HepG2 (cell line): ENCODE measurements around the gene NUDT3. TPM values are rescaled to one million over a fixed set of nuclear protein-coding genes. Genes with fewer than 3 reads are reported as not detected.
A peak's percentile ranks its signal among the peaks of the same experiment; 100 is the strongest.

Experiments used
- DPF2 ChIP-seq: sonication (generic); formaldehyde crosslinking; IDR thresholded peaks from 2 replicates; pipeline ENCODE4 v1.4.0; 2020; ENCODE audit warnings: mild to moderate bottlenecking, low read depth, missing genetic modification reagents, borderline replicate concordance
- GZF1 ChIP-seq: sonication (generic); formaldehyde crosslinking; IDR thresholded peaks from 2 replicates; pipeline ENCODE4 v1.5.1; 2020; ENCODE audit warnings: mild to moderate bottlenecking, missing genetic modification reagents
- KDM5B ChIP-seq: sonication (generic); formaldehyde crosslinking; IDR thresholded peaks from 2 replicates; pipeline ENCODE4 v1.4.0; 2020; ENCODE audit warnings: missing genetic modification reagents, mild to moderate bottlenecking, borderline replicate concordance
- NBN ChIP-seq: fragments of 450-650 bp; conservative IDR thresholded peaks from 2 replicates; pipeline ENCODE4 v1.6.1; 2017
- PLRG1 ChIP-seq: fragments of 450-650 bp; conservative IDR thresholded peaks from 2 replicates; pipeline ENCODE4 v1.6.1; 2016
- PPARG ChIP-seq: conservative IDR thresholded peaks from 2 replicates; pipeline ENCODE4 v1.6.1; 2016; ENCODE audit warnings: missing biosample characterization, missing genetic modification reagents
- SIX1 ChIP-seq: sonication (generic); formaldehyde crosslinking; IDR thresholded peaks from 2 replicates; pipeline ENCODE4 v1.4.0; 2020; ENCODE audit warnings: missing genetic modification reagents, borderline replicate concordance
- SKI ChIP-seq: fragments of 450-650 bp; IDR thresholded peaks from one replicate; pipeline ENCODE4 v1.6.1; 2018; ENCODE audit warnings: mild to moderate bottlenecking; ENCODE audit not compliant: partially characterized antibody
- TCF12 ChIP-seq, 2 experiments: fragments of 450-650 bp in 1 of 2; sonication (generic) in 1 of 2; formaldehyde crosslinking in 1 of 2; IDR thresholded peaks; 2 replicates each; pipeline versions ENCODE4 v1.6.1 to v1.8.0; 2017 to 2022; ENCODE audit warnings: antibody characterized with exemption in 1 of 2, mild to moderate bottlenecking in 1 of 2, missing genetic modification reagents in 1 of 2, moderate library complexity in 1 of 2
- ZNF501 ChIP-seq: sonication (generic); formaldehyde crosslinking; IDR thresholded peaks from 2 replicates; pipeline ENCODE4 v1.5.1; 2020; ENCODE audit warnings: mild to moderate bottlenecking, moderate library complexity, missing genetic modification reagents
- ZNF607 ChIP-seq: sonication (generic); formaldehyde crosslinking; IDR thresholded peaks from 2 replicates; pipeline ENCODE4 v1.5.1; 2020; ENCODE audit warnings: missing genetic modification reagents, mild to moderate bottlenecking, borderline replicate concordance
- ZNF850 ChIP-seq: sonication (generic); formaldehyde crosslinking; conservative IDR thresholded peaks from 2 replicates; pipeline ENCODE4 v1.9.0; 2021; ENCODE audit warnings: mild to moderate bottlenecking, missing genetic modification reagents
- polyA plus RNA-seq, 8 experiments: library from polyadenylated mRNA; depleted of rRNA in 3 of 8; stranded (reverse) in 7 of 8; unstranded in 1 of 8; fragments of >200 nt; fragmentation: Illumina TruSeq in 4 of 8; extraction: Trizol in 4 of 8; gene quantifications; 2 replicates each; pipeline versions ENCODE4 v1.2.1 to v1.2.3, GENCODE V29; 2011 to 2016; ENCODE audit warnings: low read depth in 4 of 8, missing spikeins in 1 of 8, mixed read lengths in 1 of 8; ENCODE audit not compliant: insufficient read depth in 1 of 8
- total RNA-seq, 5 experiments: library from RNA; depleted of rRNA; stranded (reverse); fragments of >200 nt; fragmentation: Illumina TruSeq; extraction: Trizol; gene quantifications; 2 replicates each; pipeline ENCODE4 v1.2.3, GENCODE V29; 2016; ENCODE audit warnings: low read depth in 1 of 5
- TF ChIP-seq, protein P1 (sequence below): sonication (generic); formaldehyde crosslinking; IDR thresholded peaks from 2 replicates; pipeline ENCODE4 v1.5.0; 2020; ENCODE audit warnings: missing genetic modification reagents
- TF ChIP-seq, protein P2 (sequence below): sonication (generic); formaldehyde crosslinking; IDR thresholded peaks from 2 replicates; pipeline ENCODE4 v1.4.0; 2020; ENCODE audit warnings: missing genetic modification reagents, mild to moderate bottlenecking, borderline replicate concordance
- TF ChIP-seq, protein P3 (sequence below): sonication (generic); formaldehyde crosslinking; IDR thresholded peaks from 2 replicates; pipeline ENCODE4 v1.5.0; 2020; ENCODE audit warnings: missing genetic modification reagents
- TF ChIP-seq, protein P4 (sequence below): sonication (generic); formaldehyde crosslinking; IDR thresholded peaks from 2 replicates; pipeline ENCODE4 v1.5.1; 2020; ENCODE audit warnings: missing genetic modification reagents, mild to moderate bottlenecking, borderline replicate concordance
- TF ChIP-seq, protein P5 (sequence below), 2 experiments: sonication (generic) in 1 of 2; formaldehyde crosslinking in 1 of 2; IDR thresholded peaks; 2 replicates each; pipeline versions ENCODE4 v1.4.0 to v1.6.1; 2016 to 2020; ENCODE audit warnings: borderline replicate concordance in 1 of 2, low read depth in 1 of 2, mild to moderate bottlenecking in 1 of 2, missing genetic modification reagents in 1 of 2
- TF ChIP-seq, protein P6 (sequence below): sonication (generic); formaldehyde crosslinking; IDR thresholded peaks from 2 replicates; pipeline ENCODE4 v1.4.0; 2020; ENCODE audit warnings: mild to moderate bottlenecking, low read depth, missing genetic modification reagents

NUDT3 gene
- total and polyA plus RNA-seq, 2 of the 13 experiments (the other 11 are each of a cell fraction or from before 2014, with no cell fraction given) = 20.2 to 20.6 TPM

DNA sequence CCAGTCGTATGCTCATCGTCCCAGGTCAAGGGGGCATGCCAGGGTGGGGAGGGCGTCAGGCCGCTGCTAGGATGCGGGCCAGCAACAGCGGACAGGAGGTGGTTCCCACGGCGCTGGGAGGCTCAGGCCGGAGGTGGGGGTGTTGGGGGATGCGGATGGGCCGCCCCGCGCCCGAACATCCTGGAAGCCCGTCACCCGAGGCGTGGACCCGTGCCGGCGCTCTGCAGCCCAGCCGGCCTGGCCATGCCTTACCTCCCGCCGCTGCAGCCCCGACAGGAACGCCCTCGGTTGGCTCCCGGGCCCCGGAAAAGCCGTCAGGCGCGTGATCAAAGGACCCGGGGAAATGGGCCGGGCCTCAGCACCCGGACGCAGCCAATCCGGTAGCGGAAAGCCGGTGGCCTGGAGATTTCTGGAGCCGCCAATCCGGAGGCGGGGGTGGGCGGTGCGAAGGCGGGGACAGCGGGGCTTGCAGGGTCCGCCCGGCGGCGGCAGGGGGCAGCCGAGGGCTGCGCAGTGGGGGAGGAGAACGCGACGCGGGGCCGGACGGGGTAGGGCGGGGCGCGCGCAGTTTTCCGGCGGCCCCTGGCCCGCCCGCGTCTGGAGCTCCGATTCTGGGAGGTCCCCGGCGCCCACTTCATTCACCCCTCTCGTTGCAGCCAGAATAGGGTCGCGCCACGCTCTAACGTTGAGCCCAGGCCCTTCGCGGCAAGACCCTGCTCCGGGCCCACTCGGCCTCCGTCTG lies 143.6 kb downstream of the NUDT3 start, which contains the start of gene SMIM29 (continued):
- TF ChIP-seq ZNF501 (peak; percentile 97), KDM5B (peak; percentile 64), NBN (no peak), ZNF850 (CRISPR knock-in tag) (peak; percentile 87; the same call in 1 of the 2 replicates), PPARG (CRISPR knock-in tag) (peak; percentile 48; the same call in 1 of the 2 replicates), SKI (peak; percentile 64), GZF1 (no peak), TCF12 (IDR thresholded peaks at IDR 0.05) (no peak), TCF12 (CRISPR knock-in tag; IDR thresholded peaks at IDR 0.05) (no peak; the same call in 1 of the 2 replicates), SIX1 (no peak), PLRG1 (no peak), ZNF607 (CRISPR knock-in tag) (peak; percentile 95), DPF2 (no peak)
- TF ChIP-seq, protein P1, sequence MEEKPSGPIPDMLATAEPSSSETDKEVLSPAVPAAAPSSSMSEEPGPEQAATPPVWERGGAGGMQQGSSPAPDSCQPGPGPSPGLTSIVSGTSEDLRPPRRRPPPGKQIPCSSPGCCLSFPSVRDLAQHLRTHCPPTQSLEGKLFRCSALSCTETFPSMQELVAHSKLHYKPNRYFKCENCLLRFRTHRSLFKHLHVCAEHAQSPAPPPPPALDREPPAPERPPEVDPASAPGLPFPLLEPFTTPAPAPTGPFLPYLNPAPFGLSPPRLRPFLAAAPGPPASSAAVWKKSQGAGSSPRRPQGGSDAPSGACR (CRISPR knock-in tag) = no peak
- TF ChIP-seq, protein P2, sequence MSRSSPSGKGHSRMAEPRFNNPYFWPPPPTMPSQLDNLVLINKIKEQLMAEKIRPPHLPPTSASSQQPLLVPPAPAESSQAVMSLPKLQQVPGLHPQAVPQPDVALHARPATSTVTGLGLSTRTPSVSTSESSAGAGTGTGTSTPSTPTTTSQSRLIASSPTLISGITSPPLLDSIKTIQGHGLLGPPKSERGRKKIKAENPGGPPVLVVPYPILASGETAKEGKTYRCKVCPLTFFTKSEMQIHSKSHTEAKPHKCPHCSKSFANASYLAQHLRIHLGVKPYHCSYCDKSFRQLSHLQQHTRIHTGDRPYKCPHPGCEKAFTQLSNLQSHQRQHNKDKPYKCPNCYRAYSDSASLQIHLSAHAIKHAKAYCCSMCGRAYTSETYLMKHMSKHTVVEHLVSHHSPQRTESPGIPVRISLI (CRISPR knock-in tag) = no peak; the same call in 1 of the 2 replicates
- TF ChIP-seq, protein P3, sequence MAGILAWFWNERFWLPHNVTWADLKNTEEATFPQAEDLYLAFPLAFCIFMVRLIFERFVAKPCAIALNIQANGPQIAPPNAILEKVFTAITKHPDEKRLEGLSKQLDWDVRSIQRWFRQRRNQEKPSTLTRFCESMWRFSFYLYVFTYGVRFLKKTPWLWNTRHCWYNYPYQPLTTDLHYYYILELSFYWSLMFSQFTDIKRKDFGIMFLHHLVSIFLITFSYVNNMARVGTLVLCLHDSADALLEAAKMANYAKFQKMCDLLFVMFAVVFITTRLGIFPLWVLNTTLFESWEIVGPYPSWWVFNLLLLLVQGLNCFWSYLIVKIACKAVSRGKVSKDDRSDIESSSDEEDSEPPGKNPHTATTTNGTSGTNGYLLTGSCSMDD (CRISPR knock-in tag) = 0 out of 2 replicates have a peak, but pooled peaks have one; percentile 29
- TF ChIP-seq, protein P4, sequence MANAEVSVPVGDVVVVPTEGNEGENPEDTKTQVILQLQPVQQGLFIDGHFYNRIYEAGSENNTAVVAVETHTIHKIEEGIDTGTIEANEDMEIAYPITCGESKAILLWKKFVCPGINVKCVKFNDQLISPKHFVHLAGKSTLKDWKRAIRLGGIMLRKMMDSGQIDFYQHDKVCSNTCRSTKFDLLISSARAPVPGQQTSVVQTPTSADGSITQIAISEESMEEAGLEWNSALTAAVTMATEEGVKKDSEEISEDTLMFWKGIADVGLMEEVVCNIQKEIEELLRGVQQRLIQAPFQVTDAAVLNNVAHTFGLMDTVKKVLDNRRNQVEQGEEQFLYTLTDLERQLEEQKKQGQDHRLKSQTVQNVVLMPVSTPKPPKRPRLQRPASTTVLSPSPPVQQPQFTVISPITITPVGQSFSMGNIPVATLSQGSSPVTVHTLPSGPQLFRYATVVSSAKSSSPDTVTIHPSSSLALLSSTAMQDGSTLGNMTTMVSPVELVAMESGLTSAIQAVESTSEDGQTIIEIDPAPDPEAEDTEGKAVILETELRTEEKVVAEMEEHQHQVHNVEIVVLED = peak; percentile 85
- TF ChIP-seq, protein P5, sequence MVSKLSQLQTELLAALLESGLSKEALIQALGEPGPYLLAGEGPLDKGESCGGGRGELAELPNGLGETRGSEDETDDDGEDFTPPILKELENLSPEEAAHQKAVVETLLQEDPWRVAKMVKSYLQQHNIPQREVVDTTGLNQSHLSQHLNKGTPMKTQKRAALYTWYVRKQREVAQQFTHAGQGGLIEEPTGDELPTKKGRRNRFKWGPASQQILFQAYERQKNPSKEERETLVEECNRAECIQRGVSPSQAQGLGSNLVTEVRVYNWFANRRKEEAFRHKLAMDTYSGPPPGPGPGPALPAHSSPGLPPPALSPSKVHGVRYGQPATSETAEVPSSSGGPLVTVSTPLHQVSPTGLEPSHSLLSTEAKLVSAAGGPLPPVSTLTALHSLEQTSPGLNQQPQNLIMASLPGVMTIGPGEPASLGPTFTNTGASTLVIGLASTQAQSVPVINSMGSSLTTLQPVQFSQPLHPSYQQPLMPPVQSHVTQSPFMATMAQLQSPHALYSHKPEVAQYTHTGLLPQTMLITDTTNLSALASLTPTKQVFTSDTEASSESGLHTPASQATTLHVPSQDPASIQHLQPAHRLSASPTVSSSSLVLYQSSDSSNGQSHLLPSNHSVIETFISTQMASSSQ (IDR thresholded peaks at IDR 0.05; ENCODE audit: low read depth) = no peak
- TF ChIP-seq, protein P5 (CRISPR knock-in tag; IDR thresholded peaks at IDR 0.05; ENCODE audit: borderline replicate concordance) = no peak; the same call in none of the 2 replicates
- TF ChIP-seq, protein P6, sequence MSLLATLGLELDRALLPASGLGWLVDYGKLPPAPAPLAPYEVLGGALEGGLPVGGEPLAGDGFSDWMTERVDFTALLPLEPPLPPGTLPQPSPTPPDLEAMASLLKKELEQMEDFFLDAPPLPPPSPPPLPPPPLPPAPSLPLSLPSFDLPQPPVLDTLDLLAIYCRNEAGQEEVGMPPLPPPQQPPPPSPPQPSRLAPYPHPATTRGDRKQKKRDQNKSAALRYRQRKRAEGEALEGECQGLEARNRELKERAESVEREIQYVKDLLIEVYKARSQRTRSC (CRISPR knock-in tag) = 0 out of 2 replicates have a peak, but pooled peaks have one; percentile 30
